ENCODE measurements around the gene CTXND1. TPM values are rescaled to one million over a fixed set of nuclear protein-coding genes. Genes with fewer than 3 reads are reported as not detected.

The CTXND1 gene
- total RNA-seq, 1 donor from 2014 or later: not detected

- TF ChIP-seq, protein P1, sequence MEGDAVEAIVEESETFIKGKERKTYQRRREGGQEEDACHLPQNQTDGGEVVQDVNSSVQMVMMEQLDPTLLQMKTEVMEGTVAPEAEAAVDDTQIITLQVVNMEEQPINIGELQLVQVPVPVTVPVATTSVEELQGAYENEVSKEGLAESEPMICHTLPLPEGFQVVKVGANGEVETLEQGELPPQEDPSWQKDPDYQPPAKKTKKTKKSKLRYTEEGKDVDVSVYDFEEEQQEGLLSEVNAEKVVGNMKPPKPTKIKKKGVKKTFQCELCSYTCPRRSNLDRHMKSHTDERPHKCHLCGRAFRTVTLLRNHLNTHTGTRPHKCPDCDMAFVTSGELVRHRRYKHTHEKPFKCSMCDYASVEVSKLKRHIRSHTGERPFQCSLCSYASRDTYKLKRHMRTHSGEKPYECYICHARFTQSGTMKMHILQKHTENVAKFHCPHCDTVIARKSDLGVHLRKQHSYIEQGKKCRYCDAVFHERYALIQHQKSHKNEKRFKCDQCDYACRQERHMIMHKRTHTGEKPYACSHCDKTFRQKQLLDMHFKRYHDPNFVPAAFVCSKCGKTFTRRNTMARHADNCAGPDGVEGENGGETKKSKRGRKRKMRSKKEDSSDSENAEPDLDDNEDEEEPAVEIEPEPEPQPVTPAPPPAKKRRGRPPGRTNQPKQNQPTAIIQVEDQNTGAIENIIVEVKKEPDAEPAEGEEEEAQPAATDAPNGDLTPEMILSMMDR (IDR thresholded peaks at IDR 0.05): no peak
- H3K4me1 Mint-ChIP-seq (ENCODE audit: low read depth): peaks cover 29% of the 10 kb centered on the region
- H3K27me3 Mint-ChIP-seq (ENCODE audit: low read depth): no peaks in the 10 kb centered on the region
- no peak for DNase-seq (ENCODE audit: low spot score)
- peaks cover 2% of the 10 kb centered on the region for H3K9me3 Mint-ChIP-seq (ENCODE audit: low read depth)
- no peak overlapping the region for H3K4me3 Mint-ChIP-seq (ENCODE audit: unreplicated experiment)
- H3K27ac Mint-ChIP-seq (ENCODE audit: unreplicated experiment): no peak overlapping the region
- H3K36me3 Mint-ChIP-seq (ENCODE audit: low read depth): no peaks in the 10 kb centered on the region
Measured at GRCh38 chr15:80151148-80151547, 100.9 kb downstream of the CTXND1 start.

Other genes with a start within 250 kb of the CTXND1 start
- 46.8 to 55.7 TPM (median 49.3 TPM) in 3 replicates for gene ZFAND6, start 192.5 kb downstream of the CTXND1 start, total RNA-seq
- gene FAH, start 99.2 kb downstream of the CTXND1 start, total RNA-seq: 16.2 to 18.1 TPM (median 17.1 TPM) in 3 replicates
- 20.2 to 30.7 TPM (median 22.3 TPM) in 3 replicates for gene ARNT2, start 152.2 kb upstream of the CTXND1 start, total RNA-seq